GM18519 (cell line): ENCODE data around the gene RAB30.
"Not testable (repeated sequence)": the region's sequence is repeated elsewhere in the genome, so short reads cannot be mapped to it uniquely, and the experiment has no call there.

Experiments
- ATAC-seq: cut with Tn5 transposase; IDR thresholded peaks from one replicate; pipeline ENCODE4 v1.9.1; 2021; ENCODE audit warnings: mild to moderate bottlenecking, moderate library complexity; ENCODE audit not compliant: unreplicated experiment, low FRiP score

Gene RAB30

GRCh38 chr11:83019888-83020579 is 51.7 kb downstream of the RAB30 start:
- no peak for ATAC-seq

- ATAC-seq: no peak
Observed at GRCh38 chr11:83014951-83015350, 56.7 kb downstream of the RAB30 start.

- ATAC-seq: no peak
Observed at GRCh38 chr11:83012168-83013067, 59.3 kb downstream of the RAB30 start.

- no peak for ATAC-seq
Observed at GRCh38 chr11:83011333-83012167, 60.1 kb downstream of the RAB30 start.

GRCh38 chr11:83009999-83010398 is 61.7 kb downstream of the RAB30 start:
- no peak for ATAC-seq

- not testable (repeated sequence) for ATAC-seq
Observed at GRCh38 chr11:83009136-83009535, 62.6 kb downstream of the RAB30 start.

GRCh38 chr11:83008581-83008923 is 63.1 kb downstream of the RAB30 start:
- ATAC-seq: no peak

- peak; percentile 28 for ATAC-seq
Observed at GRCh38 chr11:83007909-83008580, 63.7 kb downstream of the RAB30 start.

- ATAC-seq: no peak
Observed at GRCh38 chr11:83007477-83007876, 64.2 kb downstream of the RAB30 start.

- peak; percentile 82 for ATAC-seq
Observed at GRCh38 chr11:83006877-83007330, 64.8 kb downstream of the RAB30 start.

GRCh38 chr11:83004746-83005556 is 66.7 kb downstream of the RAB30 start:
- ATAC-seq: no peak

- ATAC-seq: no peak
Observed at GRCh38 chr11:83002522-83002921, 69.2 kb downstream of the RAB30 start.

- ATAC-seq: no peak
Observed at GRCh38 chr11:83002053-83002452, 69.6 kb downstream of the RAB30 start.

- no peak for ATAC-seq
Observed at GRCh38 chr11:83000381-83000780, 71.3 kb downstream of the RAB30 start.

GRCh38 chr11:82999232-82999631 is 72.5 kb downstream of the RAB30 start:
- no peak for ATAC-seq

- ATAC-seq: no peak
Observed at GRCh38 chr11:82998697-82999096, 73.0 kb downstream of the RAB30 start.

GRCh38 chr11:82996966-82997606 is 74.6 kb downstream of the RAB30 start:
- peak; percentile 92 for ATAC-seq

- ATAC-seq: peak; percentile 31
Observed at GRCh38 chr11:82995754-82996398, 75.8 kb downstream of the RAB30 start.
